Activated naive CD4-positive, alpha-beta T cell (primary cell): Measurements from ENCODE around the gene SHISA2.

Experiments used
- DNase-seq, 4 experiments: peaks; one replicate each; lab custom pipeline; 2025; lab: John Stamatoyannopoulos, UW

SHISA2 gene

DNA sequence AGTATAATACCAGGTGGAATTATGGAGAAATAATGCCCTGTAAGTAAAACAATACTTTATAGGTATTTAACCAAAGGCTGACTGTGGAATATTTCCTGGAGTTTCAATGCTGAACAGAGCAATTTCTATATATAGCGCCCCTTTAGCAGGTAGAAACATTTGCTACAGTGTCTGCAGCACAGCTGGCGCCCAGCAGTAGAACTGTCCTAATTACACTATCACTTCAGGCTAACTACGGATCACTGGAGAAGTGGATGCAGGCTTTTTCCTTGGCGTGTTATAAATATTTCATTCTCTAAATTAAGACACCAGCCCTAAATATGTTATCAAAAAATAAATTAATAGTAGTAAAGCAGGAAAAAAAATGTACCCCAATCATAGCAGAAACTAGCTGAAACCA lies 3.1 kb downstream of the SHISA2 start:
- no peak for DNase-seq

DNA sequence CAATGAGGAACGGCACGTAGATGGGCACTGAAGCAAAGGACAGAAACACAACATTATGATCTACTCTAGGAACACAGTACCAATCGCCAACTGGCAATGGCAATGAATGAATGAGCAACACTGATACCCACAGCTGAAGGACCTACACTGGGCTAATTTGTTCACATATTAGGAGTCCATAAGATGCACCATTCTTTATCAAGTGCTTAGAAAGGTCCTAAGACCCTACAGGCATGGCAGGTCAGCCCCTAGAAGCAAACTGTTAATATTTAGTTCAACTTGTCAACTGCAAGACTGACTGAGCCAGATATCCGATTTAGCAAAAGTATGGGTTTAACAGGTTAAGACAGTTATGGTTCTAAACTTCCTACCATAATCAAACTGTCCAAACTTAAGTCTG lies 4.8 kb downstream of the SHISA2 start:
- no peak for DNase-seq

DNA sequence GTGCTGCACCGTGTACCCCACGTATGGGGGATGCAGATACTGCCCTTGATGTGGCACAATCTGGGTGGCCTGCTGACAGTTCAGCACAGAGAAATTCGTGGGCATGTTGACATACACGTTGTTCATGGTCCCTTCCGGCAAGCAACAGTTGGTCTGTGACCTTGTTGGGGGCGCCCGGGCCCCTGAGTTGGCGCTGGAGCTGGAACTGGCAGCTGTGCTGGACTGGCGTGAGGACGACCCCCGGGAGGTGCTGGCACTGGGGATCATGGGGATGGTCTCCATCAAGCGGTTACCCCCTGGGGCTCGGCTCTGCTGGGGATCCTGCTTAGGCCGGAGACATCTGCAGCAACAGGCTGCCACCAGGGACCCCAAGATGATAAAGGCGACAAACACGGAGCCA lies 5.2 kb downstream of the SHISA2 start:
- DNase-seq = no peak

DNA sequence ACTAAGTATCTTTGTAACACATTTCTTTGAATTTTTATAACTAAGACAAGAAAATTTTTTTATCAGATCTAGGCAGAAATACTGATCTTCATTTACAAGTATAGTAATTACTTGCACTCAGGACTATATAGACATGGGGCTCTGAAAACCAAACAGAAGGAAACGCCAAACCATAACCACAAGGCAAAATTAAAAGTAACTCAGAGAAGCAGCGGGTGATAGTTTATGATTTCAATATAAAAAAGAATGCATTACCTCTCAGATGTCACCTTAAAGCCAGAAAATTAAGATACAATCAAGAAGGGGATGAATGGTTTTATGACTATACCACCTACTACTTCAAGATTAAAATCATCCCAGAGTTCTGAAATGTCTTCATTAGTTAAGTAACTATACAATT lies 6.7 kb downstream of the SHISA2 start:
- DNase-seq = no peak

DNA sequence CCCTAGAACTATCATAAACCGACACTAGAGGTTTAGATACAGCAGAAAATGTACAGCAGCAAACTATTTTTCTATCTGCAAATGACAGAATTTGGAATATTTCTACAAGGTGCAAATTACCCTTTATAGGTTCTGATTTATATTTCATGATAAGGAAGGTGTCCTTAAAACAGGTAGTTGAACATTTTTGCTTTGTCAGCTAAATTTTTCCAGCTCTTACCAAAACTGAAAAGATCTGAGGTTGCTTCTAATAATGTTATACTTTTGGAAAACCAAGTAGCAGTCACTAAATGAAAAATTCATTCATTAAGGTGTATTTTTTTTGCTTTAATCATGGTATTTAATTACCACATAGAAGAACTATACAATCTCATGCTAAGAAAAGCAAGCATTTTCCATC lies 9.0 kb downstream of the SHISA2 start:
- no peak for DNase-seq

DNA sequence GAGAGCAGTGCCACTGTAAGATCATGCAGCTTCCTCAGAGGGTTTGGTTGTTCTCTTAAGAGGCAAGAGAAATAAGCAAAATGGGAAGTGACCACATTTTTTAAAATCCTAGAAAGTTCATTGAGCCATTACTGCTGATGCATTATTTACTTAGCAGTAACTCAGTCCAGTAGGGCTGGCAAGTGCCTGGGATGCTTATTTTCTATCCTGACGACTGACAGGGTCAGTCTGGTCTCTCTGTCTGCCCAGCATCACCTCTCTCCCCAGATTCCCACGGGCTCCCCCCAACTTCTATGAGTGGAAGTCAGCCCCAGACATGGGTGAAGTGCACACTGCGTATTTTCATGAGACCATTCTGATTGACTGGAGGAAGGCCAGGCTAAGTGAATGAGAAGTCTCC lies 10.4 kb downstream of the SHISA2 start:
- no peak for DNase-seq

DNA sequence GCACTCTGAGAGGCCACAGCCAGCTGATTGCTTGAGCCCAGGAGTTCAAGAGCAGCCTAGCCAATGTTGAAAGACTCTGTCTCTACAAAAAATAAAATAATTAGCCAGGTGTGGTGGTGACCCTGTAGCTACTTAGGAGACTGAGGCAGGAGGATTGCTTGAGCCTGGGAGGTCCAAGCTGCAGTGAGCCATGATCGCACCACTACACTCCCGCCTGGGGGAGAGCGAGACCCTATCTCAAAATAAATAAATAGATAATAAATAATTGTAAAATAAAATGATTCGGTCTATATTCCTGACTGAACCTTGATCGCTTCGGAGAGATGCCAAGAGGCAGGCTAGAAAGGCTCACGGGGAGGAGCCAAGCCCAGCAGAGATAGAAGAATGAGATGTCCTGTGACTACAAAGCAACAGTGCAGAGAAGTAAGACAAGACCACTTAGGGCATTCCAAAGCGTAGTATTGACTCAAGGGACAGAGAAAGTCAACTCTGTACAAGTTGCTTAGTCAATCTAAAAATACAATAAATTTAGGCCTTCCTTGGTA lies 12.8 kb downstream of the SHISA2 start:
- no peak for DNase-seq

DNA sequence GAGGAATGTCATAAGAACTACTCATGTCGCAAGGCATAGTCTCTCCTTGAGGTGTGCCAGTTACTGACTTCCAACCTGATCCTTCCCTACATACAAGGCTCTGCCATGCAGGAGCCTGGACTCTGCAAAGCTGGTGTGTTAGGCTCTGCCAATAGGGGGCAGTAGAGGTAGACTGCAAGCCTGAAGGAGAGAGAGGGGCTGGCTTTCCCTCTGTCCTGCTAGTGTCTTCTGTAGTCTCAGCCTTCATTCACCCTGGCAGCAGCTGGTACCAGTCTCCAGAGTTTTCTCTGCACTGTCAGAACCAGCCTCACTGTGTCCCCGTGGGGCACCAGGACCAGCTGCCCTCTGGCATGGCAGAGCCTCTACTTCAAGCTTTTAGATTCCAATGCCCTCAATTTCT lies 14.5 kb downstream of the SHISA2 start:
- DNase-seq = no peak

DNA sequence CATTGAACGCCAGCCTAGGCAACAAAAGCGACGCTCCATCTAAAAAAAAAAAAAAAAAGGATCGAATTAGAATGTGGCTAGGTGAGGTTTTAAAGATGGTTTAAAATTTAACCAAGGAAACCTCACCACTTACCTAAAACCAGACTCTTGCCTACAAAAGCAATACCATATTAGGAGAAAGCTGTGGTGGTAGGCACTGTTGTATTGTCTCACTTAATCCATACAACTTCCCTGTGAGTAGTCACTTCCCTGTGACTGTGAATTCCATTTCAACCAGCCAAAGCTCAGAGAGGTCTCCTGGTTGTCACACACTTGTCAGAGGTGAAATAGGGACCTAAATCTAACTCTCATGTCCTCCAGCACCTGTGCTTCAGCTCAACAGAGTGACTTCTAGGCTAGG lies 15.4 kb downstream of the SHISA2 start:
- no peak for DNase-seq

DNA sequence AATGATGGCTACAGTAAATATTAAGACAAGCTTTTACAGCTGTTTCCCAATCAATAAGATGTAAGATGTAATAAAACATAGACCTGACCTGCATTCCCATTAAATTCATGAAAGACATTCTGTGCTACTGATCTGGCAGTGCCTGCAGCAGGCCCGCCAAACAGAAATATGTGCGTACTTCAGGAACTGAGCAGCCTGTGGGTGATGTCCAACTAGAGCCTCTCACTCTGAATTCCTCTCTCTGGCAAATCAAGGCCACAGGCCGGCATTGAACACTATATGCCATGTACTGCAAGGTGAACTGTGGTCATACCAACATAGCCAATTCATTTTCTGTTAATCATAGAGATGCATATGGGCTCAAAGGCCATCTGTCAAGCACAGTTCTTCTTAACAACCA lies 17.8 kb downstream of the SHISA2 start:
- no peak for DNase-seq

DNA sequence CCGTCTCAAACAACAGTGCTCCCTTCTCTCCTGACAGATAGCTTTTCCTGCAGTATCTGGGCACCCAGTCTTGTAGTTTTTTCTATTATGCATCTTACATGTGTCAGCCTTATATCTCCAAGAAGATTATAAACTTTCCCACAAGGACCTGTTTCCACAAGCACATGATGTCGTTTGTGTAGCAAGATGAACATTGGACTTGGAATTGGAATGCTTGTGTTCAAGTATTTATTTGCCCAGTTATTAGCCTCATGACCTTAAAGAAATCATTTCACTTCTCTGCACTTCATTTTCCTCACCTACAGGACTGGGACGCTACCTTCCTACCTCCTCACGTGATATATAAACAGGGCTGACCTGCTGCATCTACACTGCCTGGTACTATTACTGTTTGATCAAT lies 21.5 kb downstream of the SHISA2 start:
- DNase-seq = no peak

DNA sequence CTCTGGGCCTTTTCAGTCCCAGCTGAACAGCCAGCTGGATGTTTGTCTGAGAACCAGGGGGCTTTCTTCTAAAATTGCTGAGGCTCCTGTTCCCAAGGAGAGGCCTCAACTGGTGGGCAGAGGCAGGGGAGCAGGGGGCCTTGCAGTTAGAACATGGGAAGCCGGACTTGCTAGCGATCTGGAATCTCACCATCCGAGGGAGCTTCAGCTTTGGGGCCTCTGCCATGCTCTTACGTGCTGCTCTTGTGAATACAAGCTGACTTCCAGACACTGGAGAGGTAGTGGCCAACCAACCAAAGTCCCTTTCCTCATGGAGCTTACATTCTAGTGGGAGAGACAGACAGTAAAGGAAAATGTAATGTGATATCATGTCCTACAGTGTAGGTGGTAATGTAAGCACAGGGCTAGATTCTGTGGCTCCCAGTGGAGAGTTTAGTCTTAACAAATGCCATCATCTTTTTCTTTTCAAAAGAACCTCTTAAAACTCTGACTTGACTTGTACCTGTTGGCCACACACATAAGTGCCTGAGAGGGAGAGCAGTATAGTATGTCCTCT lies 22.2 kb downstream of the SHISA2 start:
- no peak for DNase-seq

DNA sequence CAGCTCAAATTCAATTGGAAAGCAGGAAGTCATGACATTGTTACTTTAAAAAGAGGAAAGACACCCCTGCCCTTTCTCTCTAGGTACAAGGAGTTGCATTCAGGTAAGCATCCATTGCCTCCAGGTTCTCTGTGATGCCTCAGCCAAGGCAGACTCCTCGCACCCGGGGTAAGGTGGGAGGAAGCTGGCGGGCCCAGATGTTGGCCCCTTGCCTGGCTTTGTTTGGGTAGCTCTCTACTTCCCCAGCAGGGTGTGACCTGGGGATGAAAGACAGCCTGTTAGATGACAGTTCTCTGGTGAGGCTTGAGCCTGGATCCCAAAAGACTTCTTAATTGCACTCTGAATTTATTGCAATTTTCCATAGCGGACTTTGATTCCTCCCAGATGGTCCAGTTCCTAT lies 25.6 kb downstream of the SHISA2 start:
- no peak for DNase-seq

DNA sequence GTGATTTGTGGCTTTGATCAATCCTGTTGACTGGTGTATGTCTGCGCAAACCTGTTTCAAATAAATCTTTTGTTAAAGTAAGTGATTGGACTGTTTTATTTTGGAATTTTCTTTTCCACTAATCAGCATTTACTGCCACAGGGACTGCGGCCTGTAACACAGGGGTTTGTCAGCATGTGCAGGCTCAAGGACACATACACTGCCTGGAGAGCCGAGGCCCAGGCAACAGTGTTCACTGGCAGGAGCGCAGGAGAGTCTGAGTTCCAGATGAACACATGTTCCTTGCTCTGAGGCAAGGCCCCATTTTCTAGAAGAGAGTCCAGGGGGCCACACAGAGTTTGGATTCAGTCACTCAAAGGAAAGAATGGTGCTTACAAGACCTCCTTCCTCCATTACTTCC lies 26.0 kb downstream of the SHISA2 start:
- no peak for DNase-seq

DNA sequence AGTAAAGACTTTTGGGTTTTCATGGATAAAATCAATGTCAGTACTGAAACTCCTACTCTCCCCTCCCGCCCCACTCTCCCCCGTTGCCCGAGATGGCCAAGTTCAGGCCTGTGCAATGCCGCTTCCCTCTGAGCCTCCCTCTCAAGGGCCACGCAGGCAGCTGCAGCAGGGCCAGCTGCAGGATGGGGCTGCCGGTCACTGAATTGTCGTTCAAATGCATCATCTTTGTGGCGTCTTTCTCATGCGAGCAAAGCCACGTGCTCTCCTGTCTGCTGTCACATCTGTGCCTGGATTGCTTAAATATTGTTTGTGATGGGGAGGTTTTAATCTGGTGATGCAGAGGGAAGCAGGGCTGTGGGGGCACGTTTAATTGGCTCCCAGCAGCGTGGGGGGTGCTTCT lies 26.6 kb downstream of the SHISA2 start:
- no peak for DNase-seq

DNA sequence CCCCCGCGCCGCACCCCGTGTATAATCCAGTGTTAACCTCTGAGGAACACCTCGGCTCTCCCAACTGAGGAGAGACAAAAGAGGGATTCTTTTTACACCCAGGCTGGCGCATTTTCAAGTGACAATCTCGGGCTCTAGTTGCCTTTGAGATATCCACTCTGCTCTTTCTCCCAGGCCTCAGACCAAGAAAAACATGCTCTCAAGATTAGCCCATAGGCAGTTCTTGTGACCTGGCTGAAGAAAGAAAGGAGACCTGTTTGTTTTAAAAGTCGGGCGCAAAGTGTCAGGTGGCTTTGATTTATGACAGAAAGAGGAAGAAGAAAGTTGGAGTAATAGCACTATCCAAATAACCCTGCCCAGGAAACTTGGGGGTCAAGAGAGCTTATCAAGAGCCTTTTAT lies 27.3 kb downstream of the SHISA2 start:
- no peak for DNase-seq

DNA sequence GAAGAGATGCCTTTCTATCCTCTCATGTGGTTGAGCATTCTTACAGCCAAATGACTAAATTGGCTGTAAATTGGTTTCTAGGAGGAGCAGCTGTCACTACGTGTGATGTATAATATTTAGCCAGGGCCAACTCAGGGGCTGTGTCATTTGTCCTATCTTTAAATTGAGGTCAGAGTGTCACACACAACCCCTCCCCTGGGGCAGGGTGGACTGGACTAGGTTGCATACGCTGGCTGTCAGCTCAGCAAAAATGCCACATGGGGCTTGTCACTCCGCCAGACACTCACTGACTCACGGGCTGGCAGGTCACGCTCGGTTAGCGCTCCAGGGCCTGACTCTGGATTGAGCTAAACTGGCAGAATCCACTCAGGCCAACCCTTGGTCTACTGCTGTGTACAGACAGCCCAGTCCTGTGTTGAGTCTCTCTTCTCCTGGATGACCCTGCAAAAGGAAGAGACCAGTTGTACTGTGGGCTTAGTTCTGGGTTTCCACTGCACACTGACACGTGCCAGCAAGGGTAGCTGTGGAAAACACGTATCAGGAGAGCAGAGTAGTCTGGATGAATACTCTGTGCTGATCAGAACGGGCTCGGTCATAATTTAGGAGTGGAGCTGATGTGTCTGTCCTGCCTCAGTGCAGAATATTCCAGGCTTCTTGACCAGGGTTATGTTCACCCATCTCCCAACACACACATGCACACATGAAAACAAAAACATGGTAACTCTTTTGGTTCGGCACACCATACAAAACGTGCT lies 29.1 kb downstream of the SHISA2 start:
- no peak for DNase-seq

DNA sequence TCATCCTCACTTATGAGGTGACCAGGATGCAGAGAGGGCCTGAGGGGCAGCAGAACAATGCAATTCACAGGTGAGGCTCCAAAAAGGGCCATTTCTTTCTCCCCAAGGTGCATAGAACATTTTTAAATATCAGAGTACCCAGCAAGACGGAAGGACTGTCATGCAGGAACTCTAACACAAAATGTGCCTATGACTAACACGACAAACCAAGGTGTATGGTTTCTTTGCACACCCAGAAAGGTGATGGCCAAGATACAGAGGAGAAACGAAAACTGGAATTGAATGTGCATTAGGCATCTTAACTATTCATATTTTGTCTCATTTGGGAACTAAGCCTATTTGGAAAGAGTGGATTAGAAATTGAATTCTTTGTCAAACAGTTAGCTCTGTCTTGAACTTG lies 29.9 kb downstream of the SHISA2 start:
- DNase-seq = no peak

DNA sequence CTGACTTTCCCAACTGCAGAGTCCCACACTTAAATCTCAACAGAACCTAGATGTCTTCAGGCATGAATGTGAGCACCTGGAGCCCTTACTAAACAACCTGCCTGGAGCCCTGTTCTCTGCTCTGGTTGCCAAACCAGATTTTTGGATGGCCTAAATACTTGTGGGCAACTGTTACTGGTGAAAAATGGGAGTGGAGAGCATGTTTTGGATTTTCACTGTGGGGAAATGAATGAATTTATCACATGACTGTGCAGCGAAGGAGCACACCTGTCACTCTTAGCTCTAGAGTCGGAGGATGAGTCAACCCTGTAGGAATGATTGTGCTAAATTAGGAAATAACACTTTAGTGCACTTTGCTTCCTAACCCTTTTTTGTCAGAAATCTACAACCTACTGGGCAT lies 30.3 kb downstream of the SHISA2 start:
- no peak for DNase-seq

DNA sequence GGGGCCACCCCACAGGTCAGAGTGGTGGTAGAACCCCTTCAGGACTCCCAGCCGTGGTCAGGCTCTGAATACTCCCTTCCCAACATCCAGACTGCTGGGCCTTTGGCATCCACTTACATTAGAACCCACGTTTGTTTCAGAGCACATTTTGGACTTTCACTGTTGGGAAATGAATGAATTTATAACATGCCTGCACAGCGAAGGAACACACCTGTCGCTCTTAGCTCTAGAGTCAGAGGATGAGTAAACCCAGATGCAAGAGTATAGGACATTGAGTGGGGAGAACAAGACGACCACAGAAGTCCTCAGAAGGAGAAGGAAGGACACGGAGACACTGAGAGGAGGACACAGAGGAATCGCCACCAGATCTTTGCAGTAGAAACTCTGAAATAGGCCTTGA lies 30.9 kb downstream of the SHISA2 start:
- no peak for DNase-seq

DNA sequence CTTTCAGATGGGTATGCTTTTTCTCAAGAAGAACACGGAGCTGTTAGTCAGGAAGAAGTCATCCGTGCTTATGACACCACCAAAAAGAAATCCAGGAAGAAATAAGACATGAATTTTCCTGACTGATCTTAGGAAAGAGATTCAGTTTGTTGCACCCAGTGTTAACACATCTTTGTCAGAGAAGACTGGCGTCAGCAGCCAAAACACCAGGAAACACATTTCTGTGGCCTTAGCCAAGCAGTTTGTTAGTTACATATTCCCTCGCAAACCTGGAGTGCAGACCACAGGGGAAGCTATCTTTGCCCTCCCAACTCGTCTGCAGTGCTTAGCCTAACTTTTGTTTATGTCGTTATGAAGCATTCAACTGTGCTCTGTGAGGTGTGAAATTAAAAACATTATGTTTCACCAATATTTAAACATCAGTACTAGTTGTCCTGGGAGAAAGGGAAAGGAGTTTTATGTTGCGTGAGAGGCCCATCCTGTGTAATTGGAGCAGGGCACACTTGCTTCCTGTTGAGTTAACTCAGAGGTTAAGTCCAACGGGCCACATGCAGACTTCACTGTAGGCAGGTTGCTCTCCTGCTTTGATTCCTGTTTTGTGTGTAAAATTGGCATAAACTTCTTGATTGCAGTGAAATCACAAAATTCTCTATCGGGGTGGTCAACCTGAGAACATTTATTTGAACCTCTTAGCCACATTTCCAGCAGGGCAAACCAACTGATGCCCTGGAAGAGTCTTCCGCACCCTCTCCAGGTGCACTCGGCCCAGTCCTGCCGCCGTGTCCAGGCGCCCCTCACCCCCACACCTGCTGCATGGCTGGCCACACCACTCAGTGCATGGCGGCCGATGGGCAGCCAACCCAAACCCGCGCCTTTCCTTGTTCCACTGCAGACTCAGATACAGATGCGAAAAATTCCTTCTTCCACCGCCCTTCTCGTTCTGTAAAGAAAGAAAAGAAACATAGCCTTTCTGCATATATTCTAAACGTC lies 31.6 kb downstream of the SHISA2 start:
- DNase-seq = no peak

DNA sequence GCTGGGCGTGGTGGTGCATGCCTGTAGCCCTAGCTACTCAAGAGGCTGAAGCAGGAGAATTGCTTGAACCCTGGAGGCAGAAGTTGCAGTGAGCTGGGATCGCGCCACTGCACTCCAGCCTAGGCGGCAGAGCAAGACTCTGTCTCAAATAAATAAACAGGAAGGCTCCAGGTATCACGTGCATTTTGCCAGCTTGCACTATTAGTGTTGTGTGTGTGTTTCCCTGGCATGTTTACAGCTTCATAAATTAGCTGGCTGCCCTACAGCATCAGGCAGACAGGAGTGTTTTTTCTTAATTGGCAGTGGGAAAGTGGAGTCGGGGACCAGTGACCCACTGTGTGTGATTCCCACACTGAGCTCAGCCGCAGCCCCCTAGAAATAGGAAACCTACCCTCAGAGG lies 32.6 kb downstream of the SHISA2 start:
- no peak for DNase-seq
